ENCODE results near the gene AP3B2.

DNA sequence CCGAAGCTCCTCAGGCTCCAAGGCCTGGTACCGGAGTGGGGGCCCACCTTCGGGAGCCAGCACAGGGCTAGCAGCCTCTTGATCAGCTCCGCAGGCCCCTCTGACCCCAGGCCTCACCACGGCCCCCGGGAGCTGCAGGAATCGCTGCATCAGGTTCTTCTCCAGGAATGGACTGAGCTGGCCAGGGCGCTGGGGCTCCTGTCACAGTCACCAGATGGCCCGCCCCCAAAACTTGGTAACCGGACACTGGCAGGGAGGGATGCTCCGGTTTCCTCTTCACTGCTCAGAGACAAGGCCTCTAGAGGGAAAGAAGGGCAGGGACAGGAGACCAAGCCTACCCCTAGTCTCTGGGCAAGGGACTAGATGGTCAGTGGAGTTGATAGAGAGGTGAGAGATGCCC, 9.9 kb downstream of the AP3B2 start:
- no peak for TF ChIP-seq POLR2A (IDR thresholded peaks at IDR 0.05)
- no peak for TF ChIP-seq POLR2AphosphoS5 (IDR thresholded peaks at IDR 0.05)
